ENCODE measurements around the gene MGAT4B. TPM values are rescaled to one million over a fixed set of nuclear protein-coding genes. Genes with fewer than 3 reads are reported as not detected.

MGAT4B gene
- total RNA-seq, 2 experiments from 2014 or later, result 52.4 to 62.8 TPM

DNA sequence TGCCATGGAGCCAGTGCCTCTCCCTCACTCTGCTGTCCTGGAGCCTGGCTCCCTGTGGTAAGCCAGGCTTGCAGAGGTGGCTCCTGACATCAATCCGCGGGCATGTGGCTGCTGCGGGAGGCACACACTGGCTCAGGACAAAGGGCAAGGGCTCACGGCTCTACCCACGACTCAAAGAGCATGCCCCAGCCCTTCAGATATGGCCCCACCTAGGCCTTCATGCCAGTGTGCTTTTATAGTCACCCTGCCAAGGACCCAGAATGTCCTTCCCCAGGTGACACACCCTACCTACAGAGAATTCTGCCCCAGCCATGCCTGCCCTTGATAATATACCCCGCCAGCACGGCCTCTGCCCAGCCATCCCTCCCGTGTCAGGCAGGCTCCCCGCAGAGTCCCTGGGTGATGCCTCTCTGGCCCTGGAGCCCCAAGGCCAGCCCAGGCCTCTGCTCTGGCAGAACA lies 1.6 kb downstream of the MGAT4B start:
- no peak for DNase-seq
- Mint-ChIP-seq H3K4me3 (peak overlapping the region; percentile 82), H3K36me3 (ENCODE audit: low read depth) (peaks cover 2% of the 10 kb centered on the region), H3K27ac (peak overlapping the region; percentile 43), H3K9me3 (ENCODE audit: low read depth) (no peaks in the 10 kb centered on the region), H3K4me1 (peaks cover 36% of the 10 kb centered on the region), H3K27me3 (no peaks in the 10 kb centered on the region)
- ATAC-seq, result no peak
- intact Hi-C loops (cut with DNase I, micrococcal nuclease), result loop anchor here (2.0 to 5.0 kb wide), 5 partner anchors 16 to 487 kb away; partner anchors contain the start of genes HNRNPH1 (in 1 of the 2), MAPK9 (in 1 of the 2), RUFY1 (in 1 of the 2) and SQSTM1 (in 1 of the 2)
- CTCF ChIA-PET, result no interaction called here
- POLR2A ChIA-PET, result no interaction called here

DNA sequence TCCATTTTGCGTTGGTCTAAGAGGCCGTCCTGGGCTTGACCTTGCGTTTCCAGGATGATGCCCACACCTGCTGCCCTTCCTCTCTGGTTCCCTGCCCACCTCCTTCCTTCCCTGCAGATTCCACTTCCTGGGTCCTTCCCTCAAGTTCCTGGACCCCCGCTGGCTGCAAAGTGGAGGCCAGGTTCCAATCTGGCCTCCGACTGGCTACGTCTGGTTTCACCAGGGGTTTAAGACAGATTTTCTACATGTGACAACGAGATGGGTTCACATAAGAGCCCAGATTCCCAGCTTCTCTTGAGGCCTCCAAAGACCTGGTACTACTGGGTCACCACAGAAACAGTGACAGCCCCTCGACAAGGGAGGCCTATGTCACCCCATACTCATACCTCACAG lies 2.1 kb downstream of the MGAT4B start:
- H3K27me3 Mint-ChIP-seq, result no peaks in the 10 kb centered on the region
- intact Hi-C loops (cut with DNase I, micrococcal nuclease), result loop anchor here (2.0 to 5.0 kb wide), 5 partner anchors 16 to 288 kb away; partner anchors contain the start of genes RNF130 (in 1 of the 2), SQSTM1 (in 1 of the 2) and TBC1D9B (in 1 of the 2)
- ATAC-seq, result no peak
- H3K27ac Mint-ChIP-seq, result peak overlapping the region; percentile 66
- no peaks in the 10 kb centered on the region for H3K9me3 Mint-ChIP-seq (ENCODE audit: low read depth)
- H3K4me1 Mint-ChIP-seq, result peaks cover 36% of the 10 kb centered on the region
- ChIA-PET CTCF (interaction anchor here (1.0 to 2.0 kb wide), 2 partner anchors 57 to 405 kb away, joined by 3 to 5 read pairs; partner anchors contain the start of gene RASGEF1C), POLR2A (interaction anchor here (1.3 kb wide), 2 partner anchors 16 to 72 kb away, joined by 3 read pairs; partner anchors contain the start of genes MAML1 and SQSTM1)
- peaks cover 5% of the 10 kb centered on the region for H3K36me3 Mint-ChIP-seq (ENCODE audit: low read depth)
- peak overlapping the region; percentile 82 for H3K4me3 Mint-ChIP-seq
- no peak for DNase-seq

DNA sequence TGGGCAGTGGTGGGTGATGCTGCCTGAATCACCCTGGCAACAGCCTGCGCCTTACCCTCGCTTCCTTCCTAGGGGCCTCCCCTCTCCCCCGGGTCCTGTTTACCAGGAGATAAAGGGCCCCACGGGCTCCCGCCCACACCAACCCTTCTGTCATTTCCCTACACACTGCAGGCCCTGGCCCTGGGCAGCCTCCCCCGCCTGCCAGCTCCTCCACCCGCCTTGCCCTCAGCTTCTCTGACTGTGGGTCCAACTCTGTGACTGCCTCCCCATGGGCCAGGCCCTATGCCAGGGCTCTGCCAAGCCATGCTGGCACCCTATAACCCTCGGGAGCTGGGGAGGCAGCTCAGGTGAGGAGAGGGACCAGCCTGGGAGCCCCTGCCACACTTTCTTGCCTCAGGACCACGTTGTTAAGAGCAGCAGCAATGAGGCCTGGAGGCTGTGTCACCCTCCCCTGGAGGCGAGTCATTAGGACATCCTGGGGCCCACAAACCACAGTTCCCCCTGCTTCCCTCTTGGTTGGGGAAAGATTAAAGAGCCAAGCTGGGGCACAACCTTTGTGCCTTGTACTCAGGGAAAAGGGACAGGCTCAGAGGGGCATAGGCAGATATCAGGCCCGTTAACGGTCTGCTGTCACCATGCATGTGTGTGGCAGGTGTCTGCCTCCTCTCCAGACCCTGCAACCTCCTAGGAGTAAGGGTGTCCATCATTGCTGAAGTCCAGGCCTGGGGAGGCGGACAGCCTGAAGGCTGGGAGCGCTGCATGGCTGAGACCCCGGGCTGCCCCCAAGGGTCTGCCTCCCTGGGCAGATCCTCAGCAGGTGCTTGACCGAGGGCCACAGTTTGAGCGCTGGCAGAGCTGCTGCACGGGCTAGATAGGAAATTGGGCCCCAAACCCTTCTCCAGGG lies 2.8 kb downstream of the MGAT4B start:
- ChIA-PET POLR2A (interaction anchor here (1.3 kb wide), 2 partner anchors 16 to 72 kb away, joined by 3 read pairs; partner anchors contain the start of genes MAML1 and SQSTM1), CTCF (interaction anchor here (0.6 to 2.0 kb wide), 4 partner anchors 10 to 1072 kb away, joined by 3 to 5 read pairs (median 4); partner anchors contain the start of genes LTC4S and RASGEF1C)
- H3K4me1 Mint-ChIP-seq, result peaks cover 36% of the 10 kb centered on the region
- H3K27ac Mint-ChIP-seq, result peak overlapping the region; percentile 66
- DNase-seq (peak; percentile 86), ATAC-seq (peak; percentile 68)
- H3K9me3 Mint-ChIP-seq (ENCODE audit: low read depth), result no peaks in the 10 kb centered on the region
- peak overlapping the region; percentile 82 for H3K4me3 Mint-ChIP-seq
- H3K27me3 Mint-ChIP-seq, result no peaks in the 10 kb centered on the region
- intact Hi-C loops (cut with DNase I, micrococcal nuclease), result loop anchor here (1.0 to 5.0 kb wide), 7 partner anchors 17 to 288 kb away; partner anchors contain the start of genes MRNIP (in 2 of the 2), RNF130 (in 1 of the 2), SQSTM1 (in 1 of the 2) and TBC1D9B (in 1 of the 2)
- H3K36me3 Mint-ChIP-seq (ENCODE audit: low read depth), result peaks cover 10% of the 10 kb centered on the region

DNA sequence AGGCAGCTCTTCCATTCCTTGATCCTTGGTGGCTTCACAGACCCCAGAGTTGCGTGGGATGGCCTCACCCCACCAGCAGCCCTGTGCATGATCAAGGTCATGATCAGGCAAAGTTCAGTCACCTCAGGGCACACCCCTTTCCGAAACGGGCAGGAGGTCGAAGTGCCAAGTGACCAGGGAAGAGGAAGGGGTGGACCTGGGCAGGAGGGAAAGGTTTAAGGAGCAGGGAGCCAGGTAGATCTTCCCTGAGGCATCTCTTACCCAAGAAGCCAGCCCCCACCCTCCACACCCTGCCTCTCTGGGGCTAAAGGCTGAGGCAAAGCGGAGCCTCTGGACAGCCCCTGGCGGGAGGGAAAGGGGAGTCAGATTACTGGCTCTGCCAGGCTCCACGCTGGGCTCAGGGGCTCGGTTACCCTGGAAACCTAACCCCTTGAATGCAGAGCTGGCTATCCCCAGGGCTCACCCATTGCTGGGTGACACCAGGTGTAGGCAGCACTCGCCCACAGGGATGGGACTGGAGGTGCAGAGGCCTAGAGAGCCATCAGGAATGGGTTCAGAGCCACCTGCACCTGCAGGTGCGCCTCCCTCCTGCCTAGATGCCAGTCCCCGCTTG lies 3.6 kb downstream of the MGAT4B start:
- Mint-ChIP-seq H3K9me3 (ENCODE audit: low read depth) (no peaks in the 10 kb centered on the region), H3K4me1 (peaks cover 36% of the 10 kb centered on the region), H3K27ac (peak overlapping the region; percentile 25), H3K4me3 (no peak overlapping the region), H3K27me3 (no peaks in the 10 kb centered on the region), H3K36me3 (ENCODE audit: low read depth) (peaks cover 11% of the 10 kb centered on the region)
- POLR2A ChIA-PET, result interaction anchor here (1.3 kb wide), 2 partner anchors 17 to 71 kb away, joined by 3 read pairs; partner anchors contain the start of genes MAML1 and SQSTM1
- no peak for DNase-seq
- CTCF ChIA-PET, result interaction anchor here (1.0 to 2.2 kb wide), 10 partner anchors 9 to 129 kb away, joined by 3 to 12 read pairs (median 5); partner anchors contain the start of genes LTC4S and MRNIP
- intact Hi-C loops (cut with DNase I, micrococcal nuclease), result loop anchor here (1.0 to 5.0 kb wide), 8 partner anchors 33 to 289 kb away; partner anchors contain the start of genes MRNIP (in 2 of the 2), RNF130 (in 1 of the 2) and TBC1D9B (in 1 of the 2)
- ATAC-seq, result peak; percentile 0

DNA sequence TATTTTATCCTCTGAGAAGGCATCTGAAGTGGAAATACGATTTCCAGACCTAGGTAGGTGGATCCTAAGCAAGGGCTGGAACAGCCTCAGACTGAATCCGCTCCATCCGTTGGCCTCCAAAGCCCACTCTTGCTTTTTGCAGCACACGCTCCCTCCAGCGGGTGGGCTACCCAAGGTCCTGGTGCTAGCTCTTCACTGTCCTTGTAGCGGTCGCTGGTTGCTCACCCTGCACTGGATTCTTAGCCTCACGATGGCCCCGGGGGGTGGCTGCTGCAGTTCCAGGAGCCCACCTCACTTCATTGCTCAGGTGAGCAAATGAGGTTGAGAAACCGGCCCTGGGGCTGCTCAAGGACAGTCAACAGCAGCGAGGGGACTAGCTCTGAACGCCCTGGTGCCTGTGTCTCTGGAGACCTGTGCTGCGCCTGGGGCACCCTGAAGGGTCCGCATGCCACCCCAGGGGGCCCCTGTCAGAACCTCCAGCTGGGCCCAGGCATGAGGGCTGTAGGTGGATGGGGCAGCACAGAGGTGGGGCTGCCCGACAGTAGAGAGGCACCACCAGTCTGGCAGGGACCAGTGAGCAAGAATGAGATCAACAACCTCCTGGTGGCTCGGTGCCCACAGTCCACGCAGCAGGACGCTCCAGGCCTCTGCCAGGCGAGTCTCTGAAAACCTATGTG lies 4.3 kb downstream of the MGAT4B start:
- H3K9me3 Mint-ChIP-seq (ENCODE audit: low read depth), result no peaks in the 10 kb centered on the region
- CTCF ChIA-PET, result interaction anchor here (0.6 to 2.7 kb wide), 22 partner anchors 9 to 689 kb away, joined by 3 to 14 read pairs (median 4); partner anchors contain the start of genes MAML1, MRNIP and SQSTM1
- intact Hi-C loops (cut with DNase I, micrococcal nuclease), result loop anchor here (1.0 to 5.0 kb wide), 7 partner anchors 34 to 290 kb away; partner anchors contain the start of genes MRNIP (in 1 of the 2), RNF130 (in 1 of the 2) and TBC1D9B (in 1 of the 2)

DNA sequence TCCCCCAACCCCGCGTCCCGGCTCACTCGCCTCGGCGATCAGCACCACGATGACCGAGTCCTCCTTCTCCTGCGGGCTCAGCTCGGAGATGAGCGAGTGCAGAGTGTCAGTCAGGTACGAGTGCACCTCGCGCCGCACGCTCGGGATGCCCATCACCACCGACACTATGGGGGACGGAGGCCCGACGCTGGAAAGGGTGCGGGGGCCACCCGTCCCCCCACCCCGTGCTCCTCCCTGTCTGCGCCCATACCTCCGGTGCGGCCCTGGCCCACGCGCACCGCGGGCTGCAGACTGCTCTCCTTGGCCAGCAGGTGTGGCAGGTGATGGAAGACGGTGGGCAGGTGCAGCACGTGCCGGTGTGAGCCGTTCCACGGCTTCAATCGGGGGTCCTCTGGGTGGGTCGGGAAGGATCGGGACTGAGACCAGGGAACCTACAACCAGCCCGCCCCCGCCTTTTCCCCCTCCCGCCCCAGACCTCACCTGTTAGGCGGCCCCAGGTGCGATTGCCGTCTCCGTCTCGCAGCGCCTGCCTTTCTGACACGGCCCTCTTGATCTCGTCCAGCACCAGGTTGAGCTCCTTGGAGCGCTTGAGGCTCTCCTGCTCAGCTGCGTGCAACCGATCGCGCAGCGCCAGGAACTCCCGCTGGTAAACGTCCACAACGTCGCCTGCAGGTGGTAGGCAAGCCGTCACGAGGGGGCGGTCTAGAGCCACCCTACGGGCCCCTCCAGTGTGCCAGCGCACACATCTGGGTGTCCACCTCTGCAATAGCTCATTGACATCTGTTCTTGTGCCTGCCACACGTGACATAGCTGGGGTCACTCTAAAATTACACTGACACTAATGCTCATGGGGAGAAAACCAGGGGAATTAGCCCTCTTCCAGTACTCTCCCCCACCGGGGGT lies 5.1 kb downstream of the MGAT4B start:
- peaks cover 40% of the 10 kb centered on the region for H3K4me1 Mint-ChIP-seq
- ATAC-seq, result peak; percentile 57
- intact Hi-C loops (cut with DNase I, micrococcal nuclease), result loop anchor here (1.0 to 5.0 kb wide), 7 partner anchors 35 to 291 kb away; partner anchors contain the start of genes MRNIP (in 1 of the 2), RNF130 (in 1 of the 2) and TBC1D9B (in 1 of the 2)
- POLR2A ChIA-PET, result no interaction called here
- H3K36me3 Mint-ChIP-seq (ENCODE audit: low read depth), result peaks cover 20% of the 10 kb centered on the region
- no peaks in the 10 kb centered on the region for H3K9me3 Mint-ChIP-seq (ENCODE audit: low read depth)
- no peak overlapping the region for H3K4me3 Mint-ChIP-seq
- no peak overlapping the region for H3K27ac Mint-ChIP-seq
- peak; percentile 93 for DNase-seq
- no peaks in the 10 kb centered on the region for H3K27me3 Mint-ChIP-seq
- CTCF ChIA-PET, result interaction anchor here (0.5 to 2.7 kb wide), 27 partner anchors 9 to 1430 kb away, joined by 3 to 14 read pairs (median 4); partner anchors contain the start of genes MAML1, MRNIP and SQSTM1

More for the DNA sequence above, 4.3 kb downstream of the MGAT4B start:
- Mint-ChIP-seq H3K36me3 (ENCODE audit: low read depth) (peaks cover 13% of the 10 kb centered on the region), H3K4me3 (no peak overlapping the region), H3K27ac (no peak overlapping the region), H3K4me1 (peaks cover 36% of the 10 kb centered on the region), H3K27me3 (no peaks in the 10 kb centered on the region)
- no peak for ATAC-seq
- no peak for DNase-seq
- POLR2A ChIA-PET, result no interaction called here

DNA sequence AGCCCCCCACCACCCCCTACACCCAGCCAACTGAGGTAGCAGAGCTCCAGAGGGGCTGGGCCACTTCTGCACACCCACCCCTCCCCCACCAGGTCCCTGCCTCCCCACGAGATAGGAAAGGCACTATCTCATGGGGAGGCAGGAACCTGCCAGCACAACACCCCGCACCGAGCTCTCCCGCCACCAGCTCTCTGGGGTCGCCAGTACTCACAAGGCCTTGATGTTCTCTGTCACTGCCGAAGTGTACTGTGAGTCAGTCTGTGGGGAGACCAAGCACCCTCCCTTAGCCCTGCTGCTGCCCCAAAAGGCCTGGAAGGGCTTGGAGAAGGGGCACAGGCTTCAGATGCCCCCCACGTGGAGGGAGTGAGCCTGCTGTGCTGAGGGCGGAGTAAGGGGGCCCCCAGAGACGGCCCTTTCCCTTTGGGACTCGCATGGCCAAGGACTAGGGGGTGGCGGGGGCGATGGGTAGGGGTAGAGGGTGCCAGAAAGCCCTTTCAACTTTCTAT lies 5.9 kb downstream of the MGAT4B start:
- POLR2A ChIA-PET, result no interaction called here
- no peak for ATAC-seq
- intact Hi-C loops (cut with DNase I, micrococcal nuclease), result loop anchor here (5.0 kb wide), 3 partner anchors 37 to 292 kb away; partner anchors contain the start of gene RNF130 (in 1 of the 2)

DNA sequence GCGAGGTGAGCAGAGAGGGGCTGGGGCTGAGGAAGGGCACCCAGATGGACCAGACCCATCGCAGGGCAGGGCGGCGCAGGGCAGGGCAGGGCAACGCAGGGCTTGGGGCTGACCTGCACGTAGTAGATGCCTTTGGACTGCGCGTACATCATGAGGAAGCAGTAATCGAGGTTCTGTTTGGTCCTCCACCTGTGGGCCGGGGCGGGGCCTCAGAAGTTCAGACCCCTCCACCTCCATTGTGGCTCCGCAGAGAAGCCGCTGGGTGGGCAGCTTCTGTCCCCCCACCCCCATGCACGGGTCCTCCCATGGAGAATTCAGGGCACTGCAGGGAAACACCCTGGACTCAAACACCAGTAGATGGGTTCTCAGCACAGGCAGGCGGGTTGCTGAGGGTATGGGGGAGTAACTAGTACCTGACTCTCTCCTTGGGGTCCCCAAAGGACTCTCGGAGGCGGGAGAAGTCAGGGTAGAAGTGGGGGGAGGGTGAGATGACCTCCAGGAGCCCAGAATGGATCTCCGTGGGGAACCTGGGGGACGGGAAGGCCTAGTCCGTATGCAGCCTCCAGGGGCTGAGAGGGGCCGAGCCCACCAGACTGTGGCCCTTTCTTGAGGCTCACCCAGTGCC lies 6.5 kb downstream of the MGAT4B start:
- Mint-ChIP-seq H3K4me1 (peaks cover 39% of the 10 kb centered on the region), H3K36me3 (ENCODE audit: low read depth) (peaks cover 20% of the 10 kb centered on the region), H3K27me3 (no peaks in the 10 kb centered on the region), H3K4me3 (no peak overlapping the region), H3K27ac (no peak overlapping the region), H3K9me3 (ENCODE audit: low read depth) (no peaks in the 10 kb centered on the region)
- intact Hi-C loops (cut with DNase I, micrococcal nuclease), result loop anchor here (5.0 kb wide), 3 partner anchors 37 to 292 kb away; partner anchors contain the start of gene RNF130 (in 1 of the 2)
- ChIA-PET POLR2A (no interaction called here), CTCF (interaction anchor here (1.1 to 2.7 kb wide), 2 partner anchors 20 to 407 kb away, joined by 3 to 10 read pairs; partner anchors contain the start of gene SQSTM1)
- DNase-seq (no peak), ATAC-seq (no peak)

More for the DNA sequence above, 5.9 kb downstream of the MGAT4B start:
- H3K27ac Mint-ChIP-seq, result no peak overlapping the region
- H3K36me3 Mint-ChIP-seq (ENCODE audit: low read depth), result peaks cover 20% of the 10 kb centered on the region
- H3K9me3 Mint-ChIP-seq (ENCODE audit: low read depth), result no peaks in the 10 kb centered on the region
- DNase-seq, result no peak
- CTCF ChIA-PET, result interaction anchor here (1.1 to 2.7 kb wide), 5 partner anchors 19 to 406 kb away, joined by 3 to 14 read pairs (median 10); partner anchors contain the start of genes MRNIP and SQSTM1
- peaks cover 41% of the 10 kb centered on the region for H3K4me1 Mint-ChIP-seq
- no peaks in the 10 kb centered on the region for H3K27me3 Mint-ChIP-seq
- H3K4me3 Mint-ChIP-seq, result no peak overlapping the region

DNA sequence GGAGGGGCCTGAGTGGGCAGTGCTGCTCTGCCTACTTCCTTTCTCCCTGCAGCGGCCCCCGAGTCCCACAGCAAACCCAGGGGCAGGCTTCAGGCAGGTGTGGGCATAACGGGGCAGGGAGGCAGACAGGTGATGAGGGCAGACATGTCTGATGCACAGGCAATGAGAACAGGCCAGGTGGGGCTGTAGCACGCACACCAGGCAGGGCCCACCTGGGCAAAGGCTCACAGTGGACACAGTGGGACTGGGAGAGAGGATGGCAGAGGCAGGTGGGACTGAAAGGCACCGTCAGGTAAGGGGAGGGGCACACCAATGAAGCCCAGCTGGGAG lies 7.1 kb downstream of the MGAT4B start:
- DNase-seq (no peak), ATAC-seq (no peak)
- H3K4me1 Mint-ChIP-seq, result peaks cover 38% of the 10 kb centered on the region
- POLR2A ChIA-PET, result no interaction called here
- no peaks in the 10 kb centered on the region for H3K27me3 Mint-ChIP-seq
- H3K36me3 Mint-ChIP-seq (ENCODE audit: low read depth), result peaks cover 20% of the 10 kb centered on the region
- H3K4me3 Mint-ChIP-seq, result no peak overlapping the region
- no peaks in the 10 kb centered on the region for H3K9me3 Mint-ChIP-seq (ENCODE audit: low read depth)
- H3K27ac Mint-ChIP-seq, result no peak overlapping the region
- CTCF ChIA-PET, result interaction anchor here (2.7 kb wide), 1 partner anchor 20 kb away, joined by 10 read pairs; the partner anchor contains the start of gene SQSTM1
- intact Hi-C loops (cut with DNase I, micrococcal nuclease), result loop anchor here in 1 of 2 experiments (5.0 kb wide), 1 partner anchor 122 kb away; no protein-coding TSS in a partner anchor
